Measurements from ENCODE around the gene MB21D2. TPM values are rescaled to one million over a fixed set of nuclear protein-coding genes. Genes with fewer than 3 reads are reported as not detected.

Gene MB21D2
- total and polyA plus RNA-seq, 2 of the 8 experiments (the other 6 are each of a cell fraction or from before 2014, with no cell fraction given) = 10.0 to 21.0 TPM

DNA sequence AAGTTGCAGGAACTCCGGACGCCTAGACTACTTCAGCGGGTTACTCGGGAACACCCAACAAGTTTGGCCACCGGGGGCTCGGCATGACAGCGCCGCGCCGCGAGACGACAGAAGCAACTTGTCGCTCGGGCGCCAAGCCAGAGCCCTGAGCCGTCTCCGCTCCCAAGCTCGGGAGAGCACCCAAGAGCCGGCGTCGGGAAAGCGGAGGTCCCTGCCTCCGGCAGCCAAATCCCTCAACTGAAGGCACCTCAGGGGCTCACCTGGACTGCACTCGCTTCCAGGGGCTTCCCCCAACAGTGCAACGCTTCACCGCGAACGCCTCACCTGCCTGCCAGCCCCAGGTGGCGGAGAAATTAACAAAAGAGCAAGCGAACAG, 640 bp downstream of the MB21D2 start:
- H3K79me1 ChIP-seq (ENCODE audit: low read depth, low read length) = peaks cover 2% of the 10 kb centered on the region; the same call in 1 of the 2 replicates
- H3K4me2 ChIP-seq (ENCODE audit: insufficient read depth in 1 of 2, low read depth in 2 of 2, low read length in 2 of 2) = peak overlapping the region; percentile 72 to 96
- peak overlapping the region; percentile 88 for H3K27ac ChIP-seq (ENCODE audit: low read depth, low read length)
- POLR2A ChIA-PET (ENCODE audit: partially characterized antibody) = interaction anchor here (0.6 to 2.8 kb wide), 10 partner anchors 9 to 116 kb away, joined by 3 to 17 read pairs (median 5); no protein-coding TSS in a partner anchor
- H3K14ac ChIP-seq (ENCODE audit: insufficient read length) = peak overlapping the region; percentile 58
- H2BK12ac ChIP-seq (ENCODE audit: low read depth, low read length) = peak overlapping the region; percentile 98
- no peak overlapping the region for H2AFZ ChIP-seq (ENCODE audit: low read length)
- H2BK5ac ChIP-seq (ENCODE audit: low read depth, low read length) = peak overlapping the region; percentile 99; the same call in 1 of the 2 replicates
- no peak overlapping the region for H2BK20ac ChIP-seq (ENCODE audit: low read length)
- H4K8ac ChIP-seq (ENCODE audit: extremely low read depth, insufficient read depth, low read length) = peak overlapping the region; percentile 92; the same call in 1 of the 2 replicates
- H3K4ac ChIP-seq (replicated peaks; ENCODE audit: insufficient read length, low read depth, low read length) = peak overlapping the region; percentile 88
- H3K4me1 ChIP-seq (replicated peaks in 1 of 4; ENCODE audit: control insufficient read depth in 3 of 4, insufficient read depth in 4 of 4, low read length in 3 of 4) = peaks cover 1 to 24% (median 15%) of the 10 kb centered on the region in 4 experiments; a peak in 5 of 7 replicates
- H4K5ac ChIP-seq (ENCODE audit: insufficient read length, low read depth, low read length) = peak overlapping the region; percentile 97
- H3K27me3 ChIP-seq (replicated peaks in 1 of 4; ENCODE audit: control insufficient read depth in 3 of 4, extremely low read depth in 1 of 4, insufficient read depth in 3 of 4, low read length in 3 of 4) = no peaks in the 10 kb centered on the region; a peak in 1 of 7 replicates
- peak overlapping the region; percentile 97 for H3K18ac ChIP-seq (ENCODE audit: extremely low read depth, low read length)
- peak overlapping the region; percentile 89 to 98 (median 92) for H3K4me3 ChIP-seq (ENCODE audit: extremely low read depth in 1 of 4, insufficient read depth in 2 of 4, low read depth in 3 of 4, low read length in 4 of 4)
- peak overlapping the region; percentile 78 for H4K91ac ChIP-seq (replicated peaks; ENCODE audit: insufficient read length, low read length)
- peaks cover 15% of the 10 kb centered on the region; the same call in 1 of the 2 replicates for H3K23me2 ChIP-seq (ENCODE audit: low read depth, low read length)
- no peak overlapping the region for H3K23ac ChIP-seq (ENCODE audit: insufficient read length)
- DNase-seq (ENCODE audit: low read depth in 1 of 2, low spot score in 2 of 2) (peak in 1 of 2 experiments; percentile 75), FAIRE-seq (no peak)
- H4K20me1 ChIP-seq (replicated peaks in 1 of 2; ENCODE audit: control insufficient read depth in 1 of 2, insufficient read depth in 2 of 2, low read length in 2 of 2) = peaks cover 6 to 7% of the 10 kb centered on the region in 2 experiments
- H3K9me3 ChIP-seq (ENCODE audit: insufficient read depth in 2 of 2, low read depth in 1 of 2, low read length in 1 of 2) = no peaks in the 10 kb centered on the region
- CTCF ChIA-PET (ENCODE audit: partially characterized antibody) = interaction anchor here (0.6 to 6.1 kb wide), 10 partner anchors 13 to 125 kb away, joined by 3 to 49 read pairs (median 3); no protein-coding TSS in a partner anchor
- peak overlapping the region; percentile 30 for H2BK120ac ChIP-seq (replicated peaks; ENCODE audit: low read depth, low read length)
- H3K36me3 ChIP-seq (ENCODE audit: control insufficient read depth in 2 of 4, insufficient read depth in 4 of 4, low read length in 3 of 4) = no peaks in the 10 kb centered on the region
- peak overlapping the region; percentile 82; the same call in 1 of the 2 replicates for H2AK5ac ChIP-seq (ENCODE audit: low read depth, low read length)
- peak overlapping the region in 3 of 4 experiments; percentile 83 to 91 (median 88); a peak in 6 of 7 replicates for H3K9ac ChIP-seq (replicated peaks in 1 of 4; ENCODE audit: extremely low read depth in 1 of 4, low read depth in 3 of 4, low read length in 3 of 4)
- H3K79me2 ChIP-seq (ENCODE audit: control insufficient read depth in 1 of 2, insufficient read depth in 2 of 2, low read length in 2 of 2) = peaks cover 22 to 38% of the 10 kb centered on the region in 2 experiments
- peak overlapping the region; percentile 93 for H3K56ac ChIP-seq (replicated peaks; ENCODE audit: insufficient read length, low read depth, low read length)
- WGBS, 2 experiments (ENCODE audit: extremely low coverage in 1 of 2, insufficient coverage in 1 of 2, insufficient read length in 1 of 2, insufficient replicate concordance in 2 of 2, low coverage in 1 of 2, low lambda C conversion rate in 2 of 2, missing lambda C conversion rate in 1 of 2) = 1% methylated on average over 27 of the region's 30 CpGs; no CpG with 5 or more reads in 1 of the 2 experiments
- H2BK15ac ChIP-seq (ENCODE audit: low read length) = peak overlapping the region; percentile 40; the same call in 1 of the 2 replicates
- TF ChIP-seq JUN (IDR thresholded peaks at IDR 0.05; ENCODE audit: low read depth, low read length) (no peak), KDM4A (IDR thresholded peaks at IDR 0.05; ENCODE audit: low read depth, low read length, severe bottlenecking) (peak; percentile 34), EGR1 (IDR thresholded peaks at IDR 0.05; ENCODE audit: borderline replicate concordance, low read depth, low read length) (peak; percentile 35; the same call in 1 of the 2 replicates), CTBP2 (IDR thresholded peaks at IDR 0.05; ENCODE audit: borderline replicate concordance, insufficient read depth, insufficient read length, low read length) (peak; percentile 91), GABPA (IDR thresholded peaks at IDR 0.05; ENCODE audit: borderline replicate concordance, insufficient read depth, low read length) (no peak), SRF (IDR thresholded peaks at IDR 0.05; ENCODE audit: low read depth, low read length) (no peak), SIN3A (conservative IDR thresholded peaks at IDR 0.05 in 1 of 2, IDR thresholded peaks at IDR 0.05 in 1 of 2; ENCODE audit: low read depth in 1 of 2, low read length in 2 of 2) (peak in 1 of 2 experiments; percentile 22; a peak in 1 of 4 replicates), BACH1 (IDR thresholded peaks at IDR 0.05; ENCODE audit: low read length) (no peak)
- TF ChIP-seq, protein P1, sequence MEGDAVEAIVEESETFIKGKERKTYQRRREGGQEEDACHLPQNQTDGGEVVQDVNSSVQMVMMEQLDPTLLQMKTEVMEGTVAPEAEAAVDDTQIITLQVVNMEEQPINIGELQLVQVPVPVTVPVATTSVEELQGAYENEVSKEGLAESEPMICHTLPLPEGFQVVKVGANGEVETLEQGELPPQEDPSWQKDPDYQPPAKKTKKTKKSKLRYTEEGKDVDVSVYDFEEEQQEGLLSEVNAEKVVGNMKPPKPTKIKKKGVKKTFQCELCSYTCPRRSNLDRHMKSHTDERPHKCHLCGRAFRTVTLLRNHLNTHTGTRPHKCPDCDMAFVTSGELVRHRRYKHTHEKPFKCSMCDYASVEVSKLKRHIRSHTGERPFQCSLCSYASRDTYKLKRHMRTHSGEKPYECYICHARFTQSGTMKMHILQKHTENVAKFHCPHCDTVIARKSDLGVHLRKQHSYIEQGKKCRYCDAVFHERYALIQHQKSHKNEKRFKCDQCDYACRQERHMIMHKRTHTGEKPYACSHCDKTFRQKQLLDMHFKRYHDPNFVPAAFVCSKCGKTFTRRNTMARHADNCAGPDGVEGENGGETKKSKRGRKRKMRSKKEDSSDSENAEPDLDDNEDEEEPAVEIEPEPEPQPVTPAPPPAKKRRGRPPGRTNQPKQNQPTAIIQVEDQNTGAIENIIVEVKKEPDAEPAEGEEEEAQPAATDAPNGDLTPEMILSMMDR (IDR thresholded peaks at IDR 0.05; ENCODE audit: control extremely low read depth in 1 of 3, insufficient read depth in 1 of 3, low read depth in 1 of 3, low read length in 3 of 3) = no peak

All from H1 (cell line).